ENCODE results near the gene ABCF3.

Gene ABCF3

DNA sequence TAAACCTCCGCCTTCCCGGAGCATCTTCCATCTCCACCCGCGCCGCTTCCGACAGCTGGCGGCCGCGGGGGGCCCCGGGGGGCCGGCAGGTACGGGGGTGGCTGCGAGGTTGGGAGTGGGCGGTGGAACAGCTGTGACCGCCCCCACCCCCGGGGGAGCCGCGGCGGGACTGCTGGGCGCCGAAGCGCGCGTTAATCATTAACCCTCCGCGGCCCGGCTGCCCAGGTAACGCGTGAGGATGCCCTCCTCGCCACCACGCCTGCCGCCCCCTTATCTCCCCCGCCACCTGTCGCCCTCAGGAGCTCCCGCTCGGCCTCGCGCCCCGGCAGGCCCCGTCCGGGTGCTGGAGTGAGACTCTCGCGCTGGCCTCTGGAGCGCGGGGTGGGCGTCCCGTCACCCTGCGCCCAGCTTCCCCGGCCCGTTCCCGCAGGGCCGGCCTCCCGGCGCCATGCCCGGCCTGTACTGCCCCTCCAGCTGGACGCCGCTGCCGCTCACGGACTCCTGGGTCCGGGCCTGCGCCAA, 44.1 kb downstream of the ABCF3 start:
- DNase-seq: peak in 2 of 56 donors; percentile 8 to 17

- peak in 1 of 56 donors; percentile 12 for DNase-seq
These were observed 44.9 kb downstream of the ABCF3 start for GRCh38 chr3:184230603-184231528.

DNA sequence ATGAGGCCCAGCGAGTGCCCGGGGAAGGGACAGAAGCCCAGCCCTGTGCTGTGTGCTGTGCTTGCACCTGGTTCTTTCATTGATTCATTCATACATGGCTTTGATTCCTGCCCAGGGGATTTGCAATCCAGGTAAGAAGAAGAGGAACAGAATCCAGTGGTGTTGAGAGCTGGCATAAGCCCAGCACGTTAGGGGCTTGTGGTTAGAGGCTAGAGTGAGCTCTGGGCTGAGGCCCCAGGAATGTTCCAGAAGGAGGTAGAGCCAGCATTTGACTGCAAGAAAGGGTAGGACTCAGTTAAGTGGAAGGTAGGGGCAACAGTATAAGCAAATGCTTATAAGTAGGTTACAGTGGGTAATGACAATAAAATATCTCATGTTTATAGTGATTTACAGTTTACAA, 45.7 kb downstream of the ABCF3 start:
- peak in 1 of 56 donors; percentile 13 for DNase-seq

- no peak for DNase-seq
These were observed 47.3 kb downstream of the ABCF3 start for GRCh38 chr3:184233127-184233843.

DNA sequence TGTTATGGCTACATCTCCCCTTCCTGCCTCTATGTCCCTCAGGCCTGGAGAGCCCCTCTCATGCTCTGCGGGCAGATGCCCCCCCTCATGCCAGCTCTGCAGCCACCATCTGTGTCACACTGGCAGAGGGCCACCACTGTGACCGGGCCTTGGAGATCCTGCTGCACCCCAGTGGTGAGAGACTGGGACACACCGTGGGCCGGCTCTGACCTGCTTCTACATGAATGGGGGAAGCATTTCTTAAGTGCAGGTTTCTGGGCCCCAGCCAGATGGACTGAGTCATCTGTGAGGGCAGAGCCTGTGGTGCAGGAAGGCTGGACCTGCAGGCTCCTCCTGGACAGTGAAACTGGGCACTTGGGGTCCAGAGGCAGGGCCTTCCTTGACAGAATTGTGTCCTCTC, 48.2 kb downstream of the ABCF3 start:
- peak in 29 of 56 donors; percentile 10 to 69 (median 37) for DNase-seq

DNA sequence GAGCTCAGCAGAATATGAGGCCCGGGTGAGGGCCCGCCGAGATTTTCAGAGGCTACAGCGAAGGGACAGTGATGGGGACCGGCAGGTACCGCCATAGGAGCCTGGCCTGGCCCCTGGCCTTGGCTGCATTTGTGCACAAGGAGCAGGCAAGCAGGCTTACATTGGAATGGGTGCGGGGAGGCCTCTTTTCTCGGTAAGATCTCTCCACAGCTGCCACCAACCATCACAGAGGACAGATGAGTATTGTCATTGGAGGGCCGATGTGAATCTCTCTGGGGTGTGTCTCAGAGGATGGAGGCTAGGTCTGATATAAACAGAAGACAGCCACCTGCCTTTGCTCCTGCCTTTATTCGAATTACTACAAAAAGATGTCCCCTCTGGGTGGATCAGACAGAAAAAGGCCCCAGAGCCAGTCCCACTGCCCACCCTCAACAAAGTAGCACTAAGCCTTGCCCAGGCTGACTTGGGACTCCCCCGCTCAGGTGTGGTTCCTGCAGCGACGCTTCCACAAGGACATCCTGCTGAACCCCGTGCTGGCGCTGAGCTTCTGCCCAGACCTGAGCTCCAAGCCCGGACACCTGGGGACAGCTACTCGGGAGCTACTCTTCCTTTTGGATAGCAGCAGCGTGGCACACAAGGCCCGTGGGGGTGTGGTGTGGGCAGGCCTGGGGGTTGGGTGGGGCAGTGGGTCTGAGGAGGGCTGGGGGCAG, 48.8 kb downstream of the ABCF3 start:
- DNase-seq: no peak

DNA sequence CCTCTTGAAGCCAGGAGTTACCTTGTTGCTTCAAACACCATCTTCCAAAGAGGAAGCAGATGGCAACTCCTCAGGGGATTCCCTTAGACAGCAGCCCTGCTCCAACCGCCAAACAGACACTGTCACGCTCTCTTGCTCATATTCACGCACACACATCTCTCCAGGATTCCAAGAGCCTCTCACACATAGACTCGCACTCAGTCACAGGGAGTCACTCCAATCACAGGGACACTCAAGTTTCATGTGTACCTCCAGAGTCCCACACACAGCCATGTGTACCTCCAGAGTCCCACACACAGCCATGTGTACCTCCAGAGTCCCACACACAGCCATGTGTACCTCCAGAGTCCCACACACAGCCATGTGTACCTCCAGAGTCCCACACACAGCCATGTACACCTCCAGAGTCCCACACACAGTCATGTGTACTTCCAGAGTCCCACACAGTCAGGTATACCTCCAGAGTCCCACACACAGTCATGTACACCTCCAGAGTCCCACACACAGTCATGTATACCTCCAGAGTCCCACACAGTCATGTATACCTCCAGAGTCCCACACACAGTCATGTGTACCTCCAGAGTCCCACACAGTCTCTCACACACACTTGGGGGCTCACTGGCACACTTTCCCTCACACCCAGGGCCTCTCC, 49.5 kb downstream of the ABCF3 start:
- no peak for DNase-seq

DNA sequence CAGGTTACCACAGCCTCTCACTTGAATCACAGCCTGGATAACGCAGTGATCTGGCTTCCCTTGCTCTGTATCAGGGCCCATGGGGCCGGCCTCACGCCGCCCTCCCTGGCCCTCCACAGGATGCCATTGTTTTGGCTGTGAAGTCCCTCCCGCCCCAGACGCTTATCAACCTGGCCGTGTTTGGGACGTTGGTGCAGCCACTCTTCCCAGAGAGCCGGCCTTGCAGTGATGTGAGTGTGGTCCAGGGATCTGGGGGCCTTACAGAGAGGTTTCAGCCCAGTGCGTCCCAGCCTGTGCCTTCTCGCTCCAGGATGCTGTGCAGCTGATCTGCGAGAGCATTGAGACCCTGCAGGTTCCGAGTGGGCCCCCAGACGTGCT, 50.0 kb downstream of the ABCF3 start:
- DNase-seq: no peak

- no peak for DNase-seq
These were observed 50.6 kb downstream of the ABCF3 start for GRCh38 chr3:184236636-184237035.

DNA sequence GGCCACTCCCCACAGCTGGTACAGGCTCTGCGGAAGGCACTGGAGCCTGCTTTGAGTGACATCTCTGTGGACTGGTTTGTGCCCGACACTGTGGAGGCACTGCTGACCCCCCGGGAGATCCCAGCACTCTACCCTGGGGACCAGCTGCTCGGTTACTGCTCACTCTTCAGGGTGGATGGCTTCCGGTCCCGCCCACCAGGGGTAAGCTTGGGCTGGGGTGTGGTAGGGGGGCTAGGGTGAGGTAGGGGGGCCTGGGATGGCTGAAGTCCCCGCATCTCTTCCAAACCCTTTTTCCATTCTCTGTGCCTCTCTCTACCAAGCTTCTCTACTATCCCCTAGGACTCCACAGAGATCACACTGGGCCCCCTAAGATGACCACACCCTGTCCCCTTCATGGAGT, 51.2 kb downstream of the ABCF3 start:
- no peak for DNase-seq

GRCh38 chr3:184237807-184238206, 51.8 kb downstream of the ABCF3 start:
- no peak for DNase-seq

- no peak for DNase-seq
These were observed 52.3 kb downstream of the ABCF3 start for GRCh38 chr3:184238246-184238818.

- no peak for DNase-seq
These were observed 53.2 kb downstream of the ABCF3 start for GRCh38 chr3:184239221-184239620.

- DNase-seq: no peak
These were observed 53.7 kb downstream of the ABCF3 start for GRCh38 chr3:184239708-184240107.

- DNase-seq: no peak
These were observed 54.6 kb downstream of the ABCF3 start for GRCh38 chr3:184240384-184241140.

DNA sequence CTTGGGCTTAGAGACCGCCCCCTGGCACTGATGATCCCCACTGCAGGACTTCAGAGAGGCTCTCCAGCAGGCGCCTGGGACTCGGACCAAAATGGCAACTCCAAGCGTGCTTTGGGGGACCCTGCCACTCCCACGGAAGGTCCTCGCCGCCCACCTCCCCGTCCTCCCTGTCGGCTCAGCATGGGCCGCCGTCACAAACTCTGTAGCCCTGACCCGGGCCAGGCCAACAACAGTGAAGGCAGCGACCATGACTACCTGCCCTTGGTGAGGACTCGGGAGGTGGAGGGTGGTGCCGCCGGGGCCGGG, 55.1 kb downstream of the ABCF3 start:
- no peak for DNase-seq

DNA sequence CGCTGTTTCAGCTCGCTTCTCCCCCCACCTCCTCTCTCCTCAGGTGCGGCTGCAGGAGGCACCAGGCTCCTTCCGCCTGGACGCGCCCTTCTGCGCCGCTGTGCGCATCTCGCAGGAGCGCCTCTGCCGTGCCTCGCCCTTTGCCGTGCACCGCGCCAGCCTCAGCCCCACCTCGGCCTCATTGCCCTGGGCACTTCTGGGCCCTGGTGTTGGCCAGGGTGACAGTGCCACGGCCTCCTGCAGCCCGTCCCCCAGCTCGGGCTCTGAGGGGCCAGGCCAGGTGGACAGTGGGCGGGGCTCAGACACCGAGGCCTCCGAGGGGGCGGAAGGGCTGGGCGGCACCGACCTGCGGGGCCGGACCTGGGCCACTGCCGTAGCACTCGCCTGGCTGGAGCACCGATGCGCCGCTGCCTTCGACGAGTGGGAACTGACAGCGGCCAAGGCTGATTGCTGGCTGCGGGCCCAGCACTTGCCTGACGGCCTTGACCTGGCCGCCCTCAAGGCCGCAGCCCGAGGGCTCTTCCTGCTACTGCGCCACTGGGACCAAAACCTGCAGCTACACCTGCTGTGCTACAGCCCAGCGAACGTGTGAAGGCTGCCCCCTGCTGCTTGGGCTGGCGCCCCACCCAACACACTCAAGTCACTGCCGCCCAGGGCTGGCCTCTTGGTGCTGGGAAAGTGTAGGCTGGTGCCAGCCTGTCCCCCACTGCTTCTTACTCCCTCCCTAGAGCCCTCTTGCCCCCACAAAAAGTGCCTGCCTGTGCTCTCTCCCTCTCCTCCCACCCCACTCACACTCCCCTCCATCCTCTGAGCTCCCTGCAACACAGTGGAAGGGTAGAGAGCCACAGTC, 55.7 kb downstream of the ABCF3 start:
- DNase-seq: no peak

DNA sequence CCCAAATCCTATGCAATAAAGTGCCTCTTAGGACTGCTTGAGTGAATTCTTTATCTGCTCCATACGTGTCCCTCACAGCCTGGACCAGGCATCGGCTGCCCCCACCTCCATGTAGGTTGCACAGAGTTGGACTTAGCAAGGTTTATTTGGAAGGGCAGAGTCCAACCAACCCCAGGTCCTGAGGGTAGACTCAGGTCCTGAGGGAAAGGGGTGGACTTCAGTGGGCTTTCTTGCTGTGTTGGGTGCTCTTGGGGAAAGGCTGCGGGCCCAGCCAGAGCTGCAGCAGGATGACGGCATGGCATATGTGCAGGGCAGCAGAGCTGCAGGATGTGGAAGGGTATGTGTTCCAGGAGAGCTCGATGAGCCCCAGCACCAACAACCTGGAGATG, 56.3 kb downstream of the ABCF3 start:
- DNase-seq: no peak

Measured in amygdala (tissue), 56 donors.